Astrocyte (in vitro differentiated cells and primary cell): ENCODE measurements around the gene DGKZ.

Experiments used
- CTCF ChIP-seq: IDR thresholded peaks from 2 replicates; pipeline ENCODE4 v1.5.1; 2011; ENCODE audit warnings: low read depth, mild to moderate bottlenecking, inconsistent platforms, low read length, moderate library complexity; ENCODE audit not compliant: insufficient read depth
- EZH2 ChIP-seq: IDR thresholded peaks from 2 replicates; pipeline ENCODE4 v1.6.1; 2012; ENCODE audit warnings: mild to moderate bottlenecking, low read length, inconsistent platforms; ENCODE audit not compliant: insufficient read depth

GRCh38 chr11:46315783-46316563 lies 31.3 kb upstream of the DGKZ start:
- TF ChIP-seq CTCF (no peak), EZH2 (no peak)
